NOMO-1 treated with DMSO at 0.1 percent for 48 hours (cell line): ENCODE measurements around the gene ECPAS.
"Not testable (repeated sequence)": the region's sequence is repeated elsewhere in the genome, so short reads cannot be mapped to it uniquely, and the experiment has no call there.

ENCODE experiments used
- DNase-seq: peaks from one replicate; lab custom pipeline; 2025; ENCODE audit not compliant: unreplicated experiment; lab: John Stamatoyannopoulos, UW

ECPAS gene

GRCh38 chr9:111483858-111484571 lies at the start of gene ECPAS:
TSS of gene ECPAS (minus strand) at chr9:111484383. CDS start at chr9:111472918, 11,465 bp downstream.
- DNase-seq = peak; percentile 68

- no peak for DNase-seq
Measured at GRCh38 chr9:111533099-111533790, 49.1 kb upstream of the ECPAS start.

- DNase-seq = no peak
Measured at GRCh38 chr9:111531716-111532115, 47.5 kb upstream of the ECPAS start.

- DNase-seq = no peak
Measured at GRCh38 chr9:111529787-111530186, 45.6 kb upstream of the ECPAS start.

- no peak for DNase-seq
Measured at GRCh38 chr9:111527347-111527746, 43.2 kb upstream of the ECPAS start.

GRCh38 chr9:111525056-111525977 lies 41.1 kb upstream of the ECPAS start, which contains the start of gene ZNF483:
TSS of gene ZNF483 (plus strand) at chr9:111525179. CDS start at chr9:111527396, 2,217 bp downstream.
- no peak for DNase-seq

GRCh38 chr9:111524731-111525055 lies 40.5 kb upstream of the ECPAS start:
- no peak for DNase-seq

- DNase-seq = no peak
Measured at GRCh38 chr9:111516061-111516465, 31.9 kb upstream of the ECPAS start.

- no peak for DNase-seq
Measured at GRCh38 chr9:111514967-111515366, 30.8 kb upstream of the ECPAS start.

- not testable (repeated sequence) for DNase-seq
Measured at GRCh38 chr9:111511581-111511980, 27.4 kb upstream of the ECPAS start.

GRCh38 chr9:111502506-111502905 lies 18.3 kb upstream of the ECPAS start:
- no peak for DNase-seq

- DNase-seq = no peak
Measured at GRCh38 chr9:111501648-111502047, 17.5 kb upstream of the ECPAS start.

GRCh38 chr9:111501005-111501562 lies 16.9 kb upstream of the ECPAS start:
- DNase-seq = no peak

- not testable (repeated sequence) for DNase-seq
Measured at GRCh38 chr9:111497196-111497595, 13.0 kb upstream of the ECPAS start.

- DNase-seq = peak; percentile 58
Measured at GRCh38 chr9:111484572-111484894, 350 bp upstream of the ECPAS start.

GRCh38 chr9:111483439-111483857 lies 735 bp downstream of the ECPAS start:
- DNase-seq = no peak

GRCh38 chr9:111482694-111483438 lies 1.3 kb downstream of the ECPAS start:
- DNase-seq = peak; percentile 48

GRCh38 chr9:111481885-111482636 lies 2.1 kb downstream of the ECPAS start:
- DNase-seq = peak; percentile 24

- DNase-seq = no peak
Measured at GRCh38 chr9:111477677-111478076, 6.5 kb downstream of the ECPAS start.

- no peak for DNase-seq
Measured at GRCh38 chr9:111475195-111475594, 9.0 kb downstream of the ECPAS start.
